Measurements from ENCODE around the gene AFM. TPM values are rescaled to one million over a fixed set of nuclear protein-coding genes. Genes with fewer than 3 reads are reported as not detected.

Gene AFM, protein sequence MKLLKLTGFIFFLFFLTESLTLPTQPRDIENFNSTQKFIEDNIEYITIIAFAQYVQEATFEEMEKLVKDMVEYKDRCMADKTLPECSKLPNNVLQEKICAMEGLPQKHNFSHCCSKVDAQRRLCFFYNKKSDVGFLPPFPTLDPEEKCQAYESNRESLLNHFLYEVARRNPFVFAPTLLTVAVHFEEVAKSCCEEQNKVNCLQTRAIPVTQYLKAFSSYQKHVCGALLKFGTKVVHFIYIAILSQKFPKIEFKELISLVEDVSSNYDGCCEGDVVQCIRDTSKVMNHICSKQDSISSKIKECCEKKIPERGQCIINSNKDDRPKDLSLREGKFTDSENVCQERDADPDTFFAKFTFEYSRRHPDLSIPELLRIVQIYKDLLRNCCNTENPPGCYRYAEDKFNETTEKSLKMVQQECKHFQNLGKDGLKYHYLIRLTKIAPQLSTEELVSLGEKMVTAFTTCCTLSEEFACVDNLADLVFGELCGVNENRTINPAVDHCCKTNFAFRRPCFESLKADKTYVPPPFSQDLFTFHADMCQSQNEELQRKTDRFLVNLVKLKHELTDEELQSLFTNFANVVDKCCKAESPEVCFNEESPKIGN
- not detected for polyA plus RNA-seq (2012; ENCODE audit: low read depth, missing spikeins)

GRCh38 chr4:73481358-73481757 lies at the start of gene AFM:
TSS of gene AFM (plus strand) at chr4:73481745. CDS start at chr4:73481776, 31 bp downstream.
- no peak for TF ChIP-seq POU2F2 (IDR thresholded peaks at IDR 0.05; ENCODE audit: low read depth, low read length)
- TF ChIP-seq SPI1 (IDR thresholded peaks at IDR 0.05; ENCODE audit: low read depth, low read length) = no peak
- TF ChIP-seq POLR2AphosphoS5 (IDR thresholded peaks at IDR 0.05; ENCODE audit: low read depth, low read length) = no peak
- no peak for TF ChIP-seq POLR2A (IDR thresholded peaks at IDR 0.05; ENCODE audit: low read depth, low read length)
- no peak for TF ChIP-seq TAF1 (IDR thresholded peaks at IDR 0.05; ENCODE audit: low read depth, low read length)
- TF ChIP-seq PAX5 (IDR thresholded peaks at IDR 0.05; ENCODE audit: insufficient read depth, low read length, severe bottlenecking) = no peak
- FAIRE-seq (no peak), DNase-seq (ENCODE audit: insufficient read length, low spot score) (no peak)

- DNase-seq (ENCODE audit: insufficient read length, low spot score) (no peak), FAIRE-seq (no peak)
- TF ChIP-seq PAX5 (IDR thresholded peaks at IDR 0.05; ENCODE audit: insufficient read depth, low read length, severe bottlenecking) (no peak), POLR2A (IDR thresholded peaks at IDR 0.05; ENCODE audit: low read depth, low read length) (no peak), POLR2AphosphoS5 (IDR thresholded peaks at IDR 0.05; ENCODE audit: low read depth, low read length) (no peak), POU2F2 (IDR thresholded peaks at IDR 0.05; ENCODE audit: low read depth, low read length) (no peak), TAF1 (IDR thresholded peaks at IDR 0.05; ENCODE audit: low read depth, low read length) (no peak), SPI1 (IDR thresholded peaks at IDR 0.05; ENCODE audit: low read depth, low read length) (no peak)
Observed at GRCh38 chr4:73431813-73432168, 49.8 kb upstream of the AFM start.

GRCh38 chr4:73432169-73433000 lies 49.2 kb upstream of the AFM start:
- TF ChIP-seq TAF1 (IDR thresholded peaks at IDR 0.05; ENCODE audit: low read depth, low read length) (no peak), POLR2A (IDR thresholded peaks at IDR 0.05; ENCODE audit: low read depth, low read length) (no peak), PAX5 (IDR thresholded peaks at IDR 0.05; ENCODE audit: insufficient read depth, low read length, severe bottlenecking) (no peak), SPI1 (IDR thresholded peaks at IDR 0.05; ENCODE audit: low read depth, low read length) (no peak), POU2F2 (IDR thresholded peaks at IDR 0.05; ENCODE audit: low read depth, low read length) (no peak), POLR2AphosphoS5 (IDR thresholded peaks at IDR 0.05; ENCODE audit: low read depth, low read length) (no peak)
- FAIRE-seq = no peak
- DNase-seq (ENCODE audit: insufficient read length, low spot score) = no peak

DNA sequence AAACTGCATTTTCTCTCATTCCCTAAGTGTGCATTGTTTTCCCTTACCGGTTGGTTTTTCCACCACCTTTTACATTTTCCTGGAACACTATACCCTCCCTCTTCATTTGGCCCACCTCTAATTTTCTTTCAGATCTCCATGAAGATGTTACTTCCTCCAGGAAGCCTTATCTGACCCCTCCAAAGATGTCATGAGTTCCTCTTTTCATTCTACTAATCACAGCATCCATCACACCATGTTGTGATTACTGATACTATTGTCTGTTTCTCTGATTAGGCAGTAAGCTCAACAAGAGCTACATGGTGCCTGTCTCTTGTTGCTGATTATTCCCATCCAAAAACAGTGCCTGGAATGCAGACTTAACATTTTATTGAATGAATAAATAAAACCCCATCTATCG lies 48.4 kb upstream of the AFM start:
- FAIRE-seq (no peak), DNase-seq (ENCODE audit: insufficient read length, low spot score) (no peak)
- no peak for TF ChIP-seq PAX5 (IDR thresholded peaks at IDR 0.05; ENCODE audit: insufficient read depth, low read length, severe bottlenecking)
- TF ChIP-seq POLR2AphosphoS5 (IDR thresholded peaks at IDR 0.05; ENCODE audit: low read depth, low read length) = no peak
- no peak for TF ChIP-seq SPI1 (IDR thresholded peaks at IDR 0.05; ENCODE audit: low read depth, low read length)
- no peak for TF ChIP-seq TAF1 (IDR thresholded peaks at IDR 0.05; ENCODE audit: low read depth, low read length)
- no peak for TF ChIP-seq POU2F2 (IDR thresholded peaks at IDR 0.05; ENCODE audit: low read depth, low read length)
- no peak for TF ChIP-seq POLR2A (IDR thresholded peaks at IDR 0.05; ENCODE audit: low read depth, low read length)

- TF ChIP-seq POU2F2 (IDR thresholded peaks at IDR 0.05; ENCODE audit: low read depth, low read length) (no peak), TAF1 (IDR thresholded peaks at IDR 0.05; ENCODE audit: low read depth, low read length) (no peak), PAX5 (IDR thresholded peaks at IDR 0.05; ENCODE audit: insufficient read depth, low read length, severe bottlenecking) (no peak), SPI1 (IDR thresholded peaks at IDR 0.05; ENCODE audit: low read depth, low read length) (no peak), POLR2AphosphoS5 (IDR thresholded peaks at IDR 0.05; ENCODE audit: low read depth, low read length) (no peak), POLR2A (IDR thresholded peaks at IDR 0.05; ENCODE audit: low read depth, low read length) (no peak)
- no peak for FAIRE-seq
- DNase-seq (ENCODE audit: insufficient read length, low spot score) = no peak
Observed at GRCh38 chr4:73434311-73434710, 47.2 kb upstream of the AFM start.

GRCh38 chr4:73435984-73436383 lies 45.6 kb upstream of the AFM start, which contains the start of gene AFP:
TSS of gene AFP (plus strand) at chr4:73436221. CDS start at chr4:73436263, 42 bp downstream.
- DNase-seq (ENCODE audit: insufficient read length, low spot score) = no peak
- TF ChIP-seq POU2F2 (IDR thresholded peaks at IDR 0.05; ENCODE audit: low read depth, low read length) (no peak), POLR2AphosphoS5 (IDR thresholded peaks at IDR 0.05; ENCODE audit: low read depth, low read length) (no peak), POLR2A (IDR thresholded peaks at IDR 0.05; ENCODE audit: low read depth, low read length) (no peak)
- no peak for FAIRE-seq

- FAIRE-seq = no peak
- no peak for DNase-seq (ENCODE audit: insufficient read length, low spot score)
- TF ChIP-seq PAX5 (IDR thresholded peaks at IDR 0.05; ENCODE audit: insufficient read depth, low read length, severe bottlenecking) (no peak), TAF1 (IDR thresholded peaks at IDR 0.05; ENCODE audit: low read depth, low read length) (no peak), POLR2AphosphoS5 (IDR thresholded peaks at IDR 0.05; ENCODE audit: low read depth, low read length) (no peak), POLR2A (IDR thresholded peaks at IDR 0.05; ENCODE audit: low read depth, low read length) (no peak), POU2F2 (IDR thresholded peaks at IDR 0.05; ENCODE audit: low read depth, low read length) (no peak), SPI1 (IDR thresholded peaks at IDR 0.05; ENCODE audit: low read depth, low read length) (no peak)
Observed at GRCh38 chr4:73436674-73437557, 44.6 kb upstream of the AFM start.

GRCh38 chr4:73437558-73437956 lies 44.0 kb upstream of the AFM start:
- DNase-seq (ENCODE audit: insufficient read length, low spot score) (no peak), FAIRE-seq (no peak)
- no peak for TF ChIP-seq PAX5 (IDR thresholded peaks at IDR 0.05; ENCODE audit: insufficient read depth, low read length, severe bottlenecking)
- TF ChIP-seq POU2F2 (IDR thresholded peaks at IDR 0.05; ENCODE audit: low read depth, low read length) = no peak
- TF ChIP-seq POLR2AphosphoS5 (IDR thresholded peaks at IDR 0.05; ENCODE audit: low read depth, low read length) = no peak
- no peak for TF ChIP-seq SPI1 (IDR thresholded peaks at IDR 0.05; ENCODE audit: low read depth, low read length)
- TF ChIP-seq TAF1 (IDR thresholded peaks at IDR 0.05; ENCODE audit: low read depth, low read length) = no peak
